ENCODE measurements around the gene SNX10. TPM values are rescaled to one million over a fixed set of nuclear protein-coding genes. Genes with fewer than 3 reads are reported as not detected.
"Not testable (repeated sequence)": the region's sequence is repeated elsewhere in the genome, so short reads cannot be mapped to it uniquely, and the experiment has no call there.

The SNX10 gene, protein sequence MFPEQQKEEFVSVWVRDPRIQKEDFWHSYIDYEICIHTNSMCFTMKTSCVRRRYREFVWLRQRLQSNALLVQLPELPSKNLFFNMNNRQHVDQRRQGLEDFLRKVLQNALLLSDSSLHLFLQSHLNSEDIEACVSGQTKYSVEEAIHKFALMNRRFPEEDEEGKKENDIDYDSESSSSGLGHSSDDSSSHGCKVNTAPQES
- total RNA-seq = 1 to 10 TPM in 3 of 4 donors, under 1 TPM in 1; 0.87 to 5.2 (median 2.0) TPM

DNA sequence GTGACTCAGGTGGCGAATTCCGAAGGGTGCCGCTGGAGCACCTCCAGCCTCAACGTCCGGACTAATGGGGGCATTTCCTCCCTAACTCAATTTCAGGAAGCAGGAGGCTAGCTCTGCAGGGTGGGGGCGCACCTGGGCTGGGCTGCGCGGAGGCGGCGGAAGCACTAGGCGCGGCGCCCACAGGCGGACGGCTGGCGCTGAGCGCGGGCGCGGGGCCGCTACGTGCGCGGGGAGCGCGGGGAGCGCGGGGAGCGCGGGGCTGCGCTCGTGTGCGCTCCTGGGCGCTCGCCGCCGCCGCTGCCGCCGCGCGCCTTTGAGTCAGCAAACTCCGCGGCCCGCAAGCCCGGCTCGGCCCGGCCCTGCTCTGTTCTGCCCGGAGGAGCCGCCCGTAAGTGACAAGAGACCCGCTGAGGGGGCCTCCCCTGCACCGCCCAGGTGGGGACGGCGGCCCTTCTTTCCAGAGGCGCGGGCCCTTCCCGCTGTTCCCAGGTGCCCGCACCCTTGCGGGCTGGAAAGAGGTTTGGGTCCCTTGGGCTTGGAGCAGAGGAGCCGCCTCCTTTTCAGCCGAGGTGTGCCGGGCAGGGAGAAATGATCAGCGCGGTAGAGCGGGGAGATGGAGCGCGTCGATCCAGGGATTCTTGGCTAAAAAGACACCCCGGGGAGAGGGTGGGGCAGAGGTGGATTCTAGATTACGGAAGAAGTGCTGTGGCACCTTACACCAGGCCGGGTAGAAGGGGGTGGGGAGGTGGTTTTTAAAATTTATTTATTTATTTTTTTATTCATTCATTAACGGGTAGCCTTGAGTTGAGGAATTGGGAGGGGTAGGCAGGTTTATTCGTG lies at the start of gene SNX10:
TSS of gene SNX10 (plus strand) at position 164 of the 840 bp plus-strand sequence. CDS start 54,581 bp downstream, outside the sequence.
- Histone ChIP-seq H3K36me3 (no peaks in the 10 kb centered on the region), H3K9me3 (no peaks in the 10 kb centered on the region), H3K27me3 (no peaks in the 10 kb centered on the region), H3K4me3 (peak within 1 kb of the TSS; percentile 69), H3K27ac (no peak within 1 kb of the TSS), H3K4me1 (peaks cover 12% of the 10 kb centered on the region)
- DNase-seq (ENCODE audit: low spot score in 2 of 2) = no peak
- TF ChIP-seq POLR2A (IDR thresholded peaks at IDR 0.05) (no peak), EP300 (IDR thresholded peaks at IDR 0.05) (no peak), POLR2AphosphoS5 (IDR thresholded peaks at IDR 0.05) (no peak)
- TF ChIP-seq, protein P1, sequence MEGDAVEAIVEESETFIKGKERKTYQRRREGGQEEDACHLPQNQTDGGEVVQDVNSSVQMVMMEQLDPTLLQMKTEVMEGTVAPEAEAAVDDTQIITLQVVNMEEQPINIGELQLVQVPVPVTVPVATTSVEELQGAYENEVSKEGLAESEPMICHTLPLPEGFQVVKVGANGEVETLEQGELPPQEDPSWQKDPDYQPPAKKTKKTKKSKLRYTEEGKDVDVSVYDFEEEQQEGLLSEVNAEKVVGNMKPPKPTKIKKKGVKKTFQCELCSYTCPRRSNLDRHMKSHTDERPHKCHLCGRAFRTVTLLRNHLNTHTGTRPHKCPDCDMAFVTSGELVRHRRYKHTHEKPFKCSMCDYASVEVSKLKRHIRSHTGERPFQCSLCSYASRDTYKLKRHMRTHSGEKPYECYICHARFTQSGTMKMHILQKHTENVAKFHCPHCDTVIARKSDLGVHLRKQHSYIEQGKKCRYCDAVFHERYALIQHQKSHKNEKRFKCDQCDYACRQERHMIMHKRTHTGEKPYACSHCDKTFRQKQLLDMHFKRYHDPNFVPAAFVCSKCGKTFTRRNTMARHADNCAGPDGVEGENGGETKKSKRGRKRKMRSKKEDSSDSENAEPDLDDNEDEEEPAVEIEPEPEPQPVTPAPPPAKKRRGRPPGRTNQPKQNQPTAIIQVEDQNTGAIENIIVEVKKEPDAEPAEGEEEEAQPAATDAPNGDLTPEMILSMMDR (IDR thresholded peaks at IDR 0.05) = no peak
- WGBS = 6% methylated on average over 36 of the region's 74 CpGs

DNA sequence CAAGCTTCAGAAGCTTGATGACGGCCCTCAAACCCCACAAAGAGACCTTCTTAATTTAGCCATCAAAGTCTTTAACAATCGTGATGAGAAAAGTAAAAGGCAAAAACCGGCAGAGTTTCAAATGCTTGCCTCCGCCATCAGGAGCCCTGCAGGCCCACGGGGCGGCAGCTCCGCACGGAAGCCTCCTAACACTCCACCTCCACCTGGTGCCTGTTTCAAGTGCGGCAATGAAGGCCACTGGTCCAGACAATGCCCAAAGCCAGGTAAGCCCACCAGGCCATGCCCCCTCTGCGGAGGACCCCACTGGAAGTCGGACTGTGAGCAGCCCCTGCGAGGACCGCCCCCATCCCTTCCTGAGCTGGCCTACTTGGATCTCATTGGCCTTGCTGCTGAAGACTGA lies 46.5 kb upstream of the SNX10 start:
- Histone ChIP-seq H3K4me1 (no peaks in the 10 kb centered on the region), H3K4me3 (no peak overlapping the region), H3K27ac (no peak overlapping the region), H3K27me3 (no peaks in the 10 kb centered on the region), H3K9me3 (no peaks in the 10 kb centered on the region), H3K36me3 (no peaks in the 10 kb centered on the region)
- TF ChIP-seq, protein P1 (IDR thresholded peaks at IDR 0.05) = no peak
- no peak for TF ChIP-seq POLR2AphosphoS5 (IDR thresholded peaks at IDR 0.05)
- no peak for TF ChIP-seq POLR2A (IDR thresholded peaks at IDR 0.05)
- no peak for TF ChIP-seq EP300 (IDR thresholded peaks at IDR 0.05)
- 94% methylated on average over 12 of the region's 13 CpGs for WGBS
- no peak for DNase-seq (ENCODE audit: low spot score in 2 of 2)

DNA sequence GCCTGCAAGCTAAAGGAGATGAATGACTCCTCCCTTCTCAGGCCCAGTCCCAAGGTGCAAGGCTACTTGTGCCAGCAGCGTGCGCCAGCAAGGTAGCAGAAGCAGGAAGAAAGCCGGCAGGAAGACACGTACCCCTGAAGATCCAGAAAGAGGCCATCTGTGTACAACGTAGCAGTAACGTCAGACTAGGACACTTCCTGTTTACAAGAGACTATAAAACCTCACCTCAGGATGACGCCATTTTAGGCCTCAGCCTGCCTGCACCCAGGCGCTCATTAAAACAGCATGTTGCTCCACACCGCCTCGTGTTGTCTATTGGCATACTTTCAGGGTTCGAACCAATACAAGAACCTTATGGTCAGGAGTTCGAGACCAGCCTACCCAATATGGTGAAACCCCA lies 41.4 kb upstream of the SNX10 start:
- 88% methylated on average over 12 of the region's 12 CpGs for WGBS
- H3K4me1 ChIP-seq = no peaks in the 10 kb centered on the region
- no peaks in the 10 kb centered on the region for H3K27me3 ChIP-seq
- no peaks in the 10 kb centered on the region for H3K9me3 ChIP-seq
- H3K36me3 ChIP-seq = no peaks in the 10 kb centered on the region
- H3K27ac ChIP-seq = no peak overlapping the region
- TF ChIP-seq, protein P1 (IDR thresholded peaks at IDR 0.05) = no peak
- no peak for TF ChIP-seq POLR2AphosphoS5 (IDR thresholded peaks at IDR 0.05)
- no peak for TF ChIP-seq POLR2A (IDR thresholded peaks at IDR 0.05)
- TF ChIP-seq EP300 (IDR thresholded peaks at IDR 0.05) = no peak
- no peak overlapping the region for H3K4me3 ChIP-seq
- DNase-seq (ENCODE audit: low spot score in 2 of 2) = no peak

DNA sequence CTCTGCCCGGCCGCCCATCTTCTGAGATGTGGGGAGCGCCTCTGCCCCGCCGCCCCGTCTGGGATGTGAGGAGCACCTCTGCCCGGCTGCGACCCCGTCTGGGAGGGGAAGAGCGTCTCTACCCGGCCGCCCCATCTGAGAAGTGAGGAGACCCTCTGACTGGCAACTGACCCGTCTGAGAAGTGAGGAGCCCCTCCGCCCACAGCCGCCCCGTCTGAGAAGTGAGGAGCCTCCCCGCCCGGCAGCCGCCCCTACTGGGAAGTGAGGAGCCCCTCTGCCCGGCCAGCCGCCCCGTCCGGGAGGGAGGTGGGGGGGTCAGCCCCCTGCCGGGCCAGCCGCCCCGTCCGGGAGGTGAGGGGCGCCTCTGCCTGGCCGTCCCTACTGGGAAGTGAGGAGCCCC lies 29.8 kb upstream of the SNX10 start:
- WGBS = 93% methylated on average over 3 of the region's 29 CpGs
- not testable (repeated sequence) for DNase-seq (ENCODE audit: low spot score in 2 of 2); H3K27me3 ChIP-seq

DNA sequence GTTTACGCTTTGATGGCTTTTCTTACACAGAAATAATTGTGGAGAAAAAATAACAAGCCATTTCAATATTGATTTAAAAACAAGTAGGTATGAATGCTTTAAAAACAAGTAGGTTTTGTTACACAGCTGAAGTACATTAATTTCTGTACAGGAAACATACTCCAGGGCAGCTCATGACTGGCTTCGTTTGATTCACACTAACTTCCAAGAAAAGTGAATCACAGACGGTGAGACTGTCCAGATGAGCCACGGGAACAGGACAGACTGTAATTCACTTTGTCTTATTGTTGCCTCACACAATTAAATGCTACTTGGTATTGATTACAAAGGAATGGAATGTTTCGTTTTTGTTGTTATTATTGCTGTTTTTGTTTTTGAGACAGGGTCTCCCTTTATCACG lies 26.6 kb upstream of the SNX10 start:
- Histone ChIP-seq H3K9me3 (no peaks in the 10 kb centered on the region), H3K36me3 (no peaks in the 10 kb centered on the region), H3K27me3 (no peaks in the 10 kb centered on the region), H3K4me1 (no peaks in the 10 kb centered on the region), H3K27ac (peak overlapping the region; percentile 15), H3K4me3 (no peak overlapping the region)
- WGBS = 79% methylated on average over 6 of the region's 6 CpGs
- no peak for DNase-seq (ENCODE audit: low spot score in 2 of 2)
- no peak for TF ChIP-seq EP300 (IDR thresholded peaks at IDR 0.05)
- TF ChIP-seq, protein P1 (IDR thresholded peaks at IDR 0.05) = no peak
- TF ChIP-seq POLR2AphosphoS5 (IDR thresholded peaks at IDR 0.05) = no peak
- TF ChIP-seq POLR2A (IDR thresholded peaks at IDR 0.05) = no peak

More for the DNA sequence above, 29.8 kb upstream of the SNX10 start:
- not testable (repeated sequence) for H3K9me3 ChIP-seq, H3K4me3 ChIP-seq, H3K36me3 ChIP-seq, H3K27ac ChIP-seq, H3K4me1 ChIP-seq

All from suprapubic skin (tissue), 4 donors.